Stimulated activated CD8-positive, alpha-beta memory T cell treated with anti-CD3 and anti-CD28 coated beads, Interleukin-2, amount 100 ng/mL, for 1 hour (primary cell): ENCODE measurements around the gene FMN2.

Experiments used
- DNase-seq, 2 donors: peaks; one replicate each; pipeline ENCODE4 v3.0.0-alpha.2; 2020; ENCODE audit warnings: low read depth in 2 of 2

Gene FMN2

GRCh38 chr1:240423246-240423924, 331.7 kb downstream of the FMN2 start:
- no peak for DNase-seq

GRCh38 chr1:240424740-240425464, 333.2 kb downstream of the FMN2 start:
- no peak for DNase-seq

- no peak for DNase-seq
These were observed 334.4 kb downstream of the FMN2 start for GRCh38 chr1:240426051-240426450.

- no peak for DNase-seq
These were observed 344.4 kb downstream of the FMN2 start for GRCh38 chr1:240435996-240436566.

GRCh38 chr1:240441669-240442068, 350.0 kb downstream of the FMN2 start:
- DNase-seq, result no peak

GRCh38 chr1:240445369-240445768, 353.7 kb downstream of the FMN2 start:
- no peak for DNase-seq

- no peak for DNase-seq
These were observed 363.6 kb downstream of the FMN2 start for GRCh38 chr1:240455228-240455821.

- DNase-seq, result no peak
These were observed 365.5 kb downstream of the FMN2 start for GRCh38 chr1:240457203-240457602.

GRCh38 chr1:240462277-240462676, 370.6 kb downstream of the FMN2 start:
- DNase-seq, result no peak

- DNase-seq, result no peak
These were observed 371.2 kb downstream of the FMN2 start for GRCh38 chr1:240462766-240463395.

GRCh38 chr1:240464099-240464498, 372.4 kb downstream of the FMN2 start:
- no peak for DNase-seq

GRCh38 chr1:240465531-240465940, 373.9 kb downstream of the FMN2 start:
- DNase-seq, result no peak

GRCh38 chr1:240466509-240466908, 374.8 kb downstream of the FMN2 start:
- DNase-seq, result no peak

- DNase-seq, result no peak
These were observed 376.2 kb downstream of the FMN2 start for GRCh38 chr1:240467895-240468294.

GRCh38 chr1:240468656-240469055, 377.0 kb downstream of the FMN2 start:
- no peak for DNase-seq

- no peak for DNase-seq
These were observed 382.5 kb downstream of the FMN2 start for GRCh38 chr1:240474133-240474614.

GRCh38 chr1:240475832-240476231, 384.1 kb downstream of the FMN2 start:
- DNase-seq, result no peak

GRCh38 chr1:240478536-240478935, 386.9 kb downstream of the FMN2 start:
- no peak for DNase-seq

- DNase-seq, result no peak
These were observed 393.2 kb downstream of the FMN2 start for GRCh38 chr1:240484804-240485443.

- no peak for DNase-seq
These were observed 394.9 kb downstream of the FMN2 start for GRCh38 chr1:240486611-240487010.

GRCh38 chr1:240487493-240487892, 395.8 kb downstream of the FMN2 start:
- DNase-seq, result no peak

GRCh38 chr1:240491156-240491555, 399.5 kb downstream of the FMN2 start:
- DNase-seq, result no peak
